Activated T-cell treated with anti-CD3 and anti-CD28 coated beads, Interleukin-2, amount 50 U/mL, for 4 hours (primary cell): Measurements from ENCODE around the gene MSL3B.

Experiments
- ATAC-seq, 2 donors: fragments of 200-7000 bp; cut with Tn5 transposase; one replicate each; pipeline ENCODE4 v1.10.0; 2021
- DNase-seq: peaks from one replicate; pipeline ENCODE4 v3.0.0-alpha.2; 2020
- H3K27me3 Mint-ChIP-seq: one replicate; pipeline ENCODE4 v1.8.0; 2021; ENCODE audit warnings: low read depth, mixed read lengths
- H3K36me3 Mint-ChIP-seq: one replicate; pipeline ENCODE4 v1.8.0; 2022; ENCODE audit warnings: mixed read lengths; ENCODE audit not compliant: insufficient read depth
- H3K4me1 Mint-ChIP-seq: one replicate; pipeline ENCODE4 v1.8.0; 2021; ENCODE audit warnings: low read depth, mixed read lengths
- H3K4me3 Mint-ChIP-seq: one replicate; pipeline ENCODE4 v1.8.0; 2021; ENCODE audit warnings: mild to moderate bottlenecking, moderate library complexity, mixed read lengths
- H3K9me3 Mint-ChIP-seq: one replicate; pipeline ENCODE4 v1.8.0; 2021; ENCODE audit warnings: mixed read lengths

The MSL3B gene

DNA sequence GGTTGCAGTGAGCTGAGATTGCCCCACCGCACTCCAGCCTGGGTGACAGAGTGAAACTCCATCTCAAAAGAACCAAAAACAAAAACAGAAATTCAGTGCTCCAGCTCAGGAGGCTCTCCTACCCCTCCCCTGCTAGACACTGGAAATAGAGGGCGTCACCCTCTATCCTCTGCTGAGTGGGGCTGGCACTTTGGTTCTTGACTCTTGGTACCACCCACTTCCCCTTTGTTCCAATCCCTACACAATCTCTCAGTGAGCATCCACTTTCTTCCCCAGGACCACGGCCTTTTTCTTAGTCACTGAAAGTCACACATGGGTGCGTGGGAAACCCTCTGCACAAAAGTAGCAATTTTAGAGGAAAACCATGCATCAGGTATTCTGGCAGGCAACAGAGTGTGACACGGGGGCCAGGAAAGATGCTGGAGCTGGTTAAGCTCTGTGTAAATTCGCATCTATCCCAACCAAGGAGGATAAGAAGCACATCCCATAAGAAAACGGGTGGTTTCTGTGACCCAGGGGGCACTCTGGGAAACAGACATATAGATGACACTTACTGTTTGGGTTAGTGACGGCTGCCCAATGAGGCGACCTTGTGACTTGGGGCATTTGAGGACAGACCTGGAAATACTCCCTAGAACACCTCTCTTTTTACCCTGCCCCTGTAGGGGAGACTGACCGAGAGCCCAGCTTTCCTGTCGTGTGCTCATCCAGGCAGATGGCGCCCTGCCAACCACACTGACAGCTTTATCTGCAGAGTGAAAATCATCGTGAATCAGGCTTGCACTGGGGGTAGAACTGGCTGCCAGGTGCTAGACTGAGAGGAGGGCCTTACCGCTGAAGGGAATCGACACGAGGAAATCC lies 21.6 kb downstream of the MSL3B start:
- Mint-ChIP-seq H3K4me1 (no peaks in the 10 kb centered on the region), H3K36me3 (no peaks in the 10 kb centered on the region), H3K9me3 (no peaks in the 10 kb centered on the region), H3K27me3 (no peaks in the 10 kb centered on the region), H3K4me3 (no peak overlapping the region)
- no peak for DNase-seq
- no peak for ATAC-seq

DNA sequence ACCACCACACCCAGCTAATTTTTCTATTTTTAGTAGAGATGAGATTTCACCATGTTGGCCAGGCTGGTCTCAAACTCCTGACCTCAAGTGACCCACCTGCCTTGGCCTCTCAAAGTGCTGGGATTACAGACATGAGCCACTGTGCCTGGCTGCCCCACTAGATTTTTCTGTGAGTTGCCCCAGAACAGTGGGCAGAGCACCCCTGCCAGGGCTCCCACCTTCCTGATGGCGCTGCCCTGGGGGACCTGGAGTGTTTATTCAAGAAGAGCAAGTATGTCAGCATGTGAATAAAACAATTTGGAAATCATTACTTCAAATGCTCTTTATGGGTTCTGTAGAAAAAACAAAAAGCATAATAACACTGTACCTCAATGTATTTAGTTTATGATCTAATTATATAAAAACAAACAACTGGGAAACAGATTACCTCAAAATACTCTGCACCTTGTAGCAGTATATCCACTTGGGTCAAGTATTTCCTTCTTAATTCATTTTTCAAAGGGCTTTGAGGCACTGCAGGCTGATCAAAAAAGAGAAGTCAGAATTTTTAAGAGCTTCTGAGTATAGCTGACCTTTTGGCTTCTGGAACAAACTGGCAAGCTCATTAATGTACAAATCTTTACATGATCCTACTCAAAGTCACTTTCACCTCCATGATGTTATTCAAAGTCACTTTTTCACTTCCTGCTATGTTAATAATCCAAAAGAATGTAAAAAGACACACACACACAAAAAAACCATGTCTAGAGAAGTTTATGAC lies 22.7 kb downstream of the MSL3B start:
- no peaks in the 10 kb centered on the region for H3K36me3 Mint-ChIP-seq
- H3K9me3 Mint-ChIP-seq = no peaks in the 10 kb centered on the region
- DNase-seq = no peak
- no peaks in the 10 kb centered on the region for H3K4me1 Mint-ChIP-seq
- ATAC-seq = no peak
- no peaks in the 10 kb centered on the region for H3K27me3 Mint-ChIP-seq
- no peak overlapping the region for H3K4me3 Mint-ChIP-seq

DNA sequence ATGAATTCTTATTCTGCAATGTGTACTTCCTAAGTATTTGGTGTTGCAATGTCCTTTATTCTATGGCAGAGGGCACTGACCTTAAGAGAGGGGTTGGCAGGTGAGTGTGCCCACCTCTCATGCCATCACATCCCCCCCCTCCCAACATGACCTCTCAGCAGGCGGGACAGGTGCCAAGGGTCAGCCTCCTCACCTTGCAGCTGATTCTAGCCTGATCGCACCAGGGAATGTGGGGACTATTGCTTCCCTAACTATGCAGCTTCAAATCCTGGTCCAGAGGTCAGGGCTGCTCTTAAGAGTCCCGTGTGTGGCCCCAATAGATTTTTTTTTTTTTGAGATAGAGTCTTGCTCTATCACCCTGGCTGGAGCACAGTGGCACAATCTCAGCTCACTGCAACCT lies 23.4 kb downstream of the MSL3B start:
- no peak for ATAC-seq
- Mint-ChIP-seq H3K4me3 (no peak overlapping the region), H3K36me3 (no peaks in the 10 kb centered on the region), H3K9me3 (no peaks in the 10 kb centered on the region), H3K27me3 (no peaks in the 10 kb centered on the region), H3K4me1 (no peaks in the 10 kb centered on the region)
- DNase-seq = no peak

DNA sequence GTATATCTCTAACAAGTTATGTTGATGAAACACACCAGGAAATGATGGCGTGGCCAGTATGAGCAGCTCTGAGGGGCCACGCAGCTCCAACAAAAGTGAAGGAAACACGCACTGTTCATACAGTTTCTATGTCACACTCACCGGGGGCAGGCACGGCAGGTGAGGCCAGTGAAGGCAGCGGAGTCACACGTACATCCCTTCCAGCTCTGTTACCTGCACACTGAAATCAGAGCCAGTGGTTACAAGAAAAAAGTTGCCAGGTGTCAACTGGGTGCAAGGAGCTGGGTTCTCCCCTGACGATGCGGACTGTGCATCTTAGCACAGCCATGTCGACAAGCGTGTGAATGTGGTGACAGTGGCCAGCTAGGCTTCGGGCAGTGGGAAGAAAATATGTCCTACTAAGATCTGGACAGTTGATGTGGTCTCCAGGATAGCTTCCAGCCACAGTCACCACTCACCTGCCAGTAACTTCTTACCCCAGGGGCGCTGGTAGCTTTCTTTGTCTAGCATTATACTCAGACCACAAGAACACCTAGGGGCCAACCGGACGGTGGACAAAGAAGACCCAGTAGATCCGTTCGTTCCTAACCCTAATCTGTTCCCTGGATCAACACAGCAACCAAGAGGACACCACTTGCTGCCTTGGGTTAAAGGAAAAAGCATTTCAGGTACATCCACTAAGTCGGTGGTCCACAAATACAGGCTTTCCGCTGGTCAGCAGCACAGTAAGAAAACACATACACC lies 23.9 kb downstream of the MSL3B start:
- Mint-ChIP-seq H3K4me3 (no peak overlapping the region), H3K27me3 (no peaks in the 10 kb centered on the region), H3K9me3 (no peaks in the 10 kb centered on the region), H3K4me1 (no peaks in the 10 kb centered on the region), H3K36me3 (no peaks in the 10 kb centered on the region)
- DNase-seq (no peak), ATAC-seq (no peak)

DNA sequence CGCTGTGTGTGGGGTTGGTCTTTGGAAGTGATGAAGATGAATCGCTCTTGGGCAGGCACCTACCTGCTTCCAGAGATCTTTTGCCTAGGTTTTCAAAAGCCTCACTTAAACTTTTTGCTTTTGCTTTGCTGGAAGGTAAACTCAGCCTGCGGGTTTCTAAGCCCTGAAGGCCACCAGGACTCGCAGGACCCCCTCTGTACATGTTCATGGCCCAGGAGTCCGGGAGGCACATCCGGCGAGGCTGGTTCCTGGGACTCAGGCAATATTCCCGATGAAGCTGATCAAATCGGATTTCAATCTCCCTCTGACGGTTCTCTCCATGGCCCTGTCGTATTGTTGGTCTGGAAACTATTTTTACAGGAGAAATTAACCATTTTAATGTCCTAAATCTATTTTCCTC lies 27.0 kb downstream of the MSL3B start:
- no peak for DNase-seq
- no peaks in the 10 kb centered on the region for H3K9me3 Mint-ChIP-seq
- H3K36me3 Mint-ChIP-seq = no peaks in the 10 kb centered on the region
- H3K27me3 Mint-ChIP-seq = no peaks in the 10 kb centered on the region
- no peak for ATAC-seq
- H3K4me3 Mint-ChIP-seq = no peak overlapping the region
- H3K4me1 Mint-ChIP-seq = peaks cover 4% of the 10 kb centered on the region

DNA sequence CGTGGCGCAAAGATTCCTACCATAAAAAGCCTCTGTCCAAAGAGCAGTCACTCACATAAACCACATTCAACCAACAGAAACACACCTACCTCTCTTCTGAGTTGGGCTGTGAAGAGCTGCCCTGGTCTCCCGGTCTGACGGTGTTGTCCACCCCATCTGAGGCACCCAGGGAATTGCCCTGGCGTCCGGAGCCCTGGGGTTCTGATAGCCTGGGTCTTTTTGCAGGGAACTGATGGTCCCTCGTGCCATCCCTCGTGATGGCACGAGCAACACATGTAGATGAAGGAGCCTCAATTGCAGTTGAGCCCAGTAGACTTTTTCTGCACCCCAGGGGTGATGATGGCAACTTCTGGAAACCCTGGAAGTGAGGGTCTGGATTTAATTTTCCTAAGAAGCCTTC lies 27.7 kb downstream of the MSL3B start:
- DNase-seq = no peak
- Mint-ChIP-seq H3K36me3 (no peaks in the 10 kb centered on the region), H3K4me1 (peaks cover 4% of the 10 kb centered on the region), H3K27me3 (no peaks in the 10 kb centered on the region), H3K9me3 (no peaks in the 10 kb centered on the region), H3K4me3 (no peak overlapping the region)
- no peak for ATAC-seq

DNA sequence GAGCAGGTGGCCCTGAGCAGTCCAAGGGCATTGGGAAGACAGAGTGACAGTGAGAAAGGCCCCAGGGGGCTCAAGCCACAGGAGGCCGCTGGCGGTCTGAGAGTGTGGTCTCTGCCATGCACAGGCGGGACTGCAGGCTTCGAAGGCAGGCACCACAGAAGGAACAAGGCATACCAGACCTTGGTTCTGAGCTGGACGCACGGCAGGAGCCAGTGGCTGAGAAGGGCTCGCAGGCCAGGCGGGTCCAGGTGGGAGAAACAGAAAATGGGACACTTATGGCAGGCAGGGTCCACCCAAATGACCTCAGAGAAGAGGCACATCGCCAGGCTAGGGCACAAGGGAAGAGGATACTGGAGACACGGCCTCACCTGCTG lies 28.8 kb downstream of the MSL3B start:
- peaks cover 4% of the 10 kb centered on the region for H3K4me1 Mint-ChIP-seq
- ATAC-seq = no peak
- H3K36me3 Mint-ChIP-seq = no peaks in the 10 kb centered on the region

DNA sequence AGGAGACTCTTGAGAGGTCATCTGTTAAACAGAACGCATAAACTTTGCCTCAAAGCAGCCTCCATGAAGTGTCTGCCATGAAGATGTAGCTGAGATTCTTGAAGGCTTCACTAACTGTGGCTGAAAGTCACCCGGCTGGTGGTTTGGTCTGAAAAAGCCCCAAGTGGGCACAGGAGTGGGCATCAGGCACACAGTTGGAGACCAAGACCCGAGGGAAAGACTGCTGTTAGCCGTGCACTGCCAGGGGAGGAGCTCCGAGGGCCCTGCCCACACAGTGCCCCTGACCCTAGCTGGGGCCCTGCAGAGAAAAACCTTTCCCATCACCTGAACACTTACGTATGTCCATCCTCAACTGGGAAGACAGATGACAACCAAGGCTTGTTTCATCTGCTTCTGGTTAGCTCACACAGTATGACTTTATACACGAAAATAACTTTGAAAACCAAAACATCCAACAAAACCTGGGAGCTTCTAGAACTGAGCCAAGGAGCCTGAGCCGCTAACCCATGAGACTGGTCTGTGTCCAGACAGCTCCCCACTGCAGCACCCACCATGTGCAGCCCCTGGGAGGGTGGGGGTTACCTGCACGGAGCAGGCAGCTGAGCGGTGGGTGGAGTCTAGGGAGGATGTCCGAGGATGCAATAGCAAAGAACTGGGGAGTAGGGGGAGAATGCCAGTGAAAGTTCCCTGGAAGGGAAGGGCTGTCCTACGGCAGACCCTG lies 29.3 kb downstream of the MSL3B start:
- Mint-ChIP-seq H3K4me1 (peaks cover 4% of the 10 kb centered on the region), H3K9me3 (no peaks in the 10 kb centered on the region), H3K36me3 (no peaks in the 10 kb centered on the region), H3K27me3 (no peaks in the 10 kb centered on the region), H3K4me3 (no peak overlapping the region)
- ATAC-seq (no peak), DNase-seq (no peak)

More for the DNA sequence above, 28.8 kb downstream of the MSL3B start:
- H3K9me3 Mint-ChIP-seq = no peaks in the 10 kb centered on the region
- no peaks in the 10 kb centered on the region for H3K27me3 Mint-ChIP-seq
- no peak overlapping the region for H3K4me3 Mint-ChIP-seq
- no peak for DNase-seq

DNA sequence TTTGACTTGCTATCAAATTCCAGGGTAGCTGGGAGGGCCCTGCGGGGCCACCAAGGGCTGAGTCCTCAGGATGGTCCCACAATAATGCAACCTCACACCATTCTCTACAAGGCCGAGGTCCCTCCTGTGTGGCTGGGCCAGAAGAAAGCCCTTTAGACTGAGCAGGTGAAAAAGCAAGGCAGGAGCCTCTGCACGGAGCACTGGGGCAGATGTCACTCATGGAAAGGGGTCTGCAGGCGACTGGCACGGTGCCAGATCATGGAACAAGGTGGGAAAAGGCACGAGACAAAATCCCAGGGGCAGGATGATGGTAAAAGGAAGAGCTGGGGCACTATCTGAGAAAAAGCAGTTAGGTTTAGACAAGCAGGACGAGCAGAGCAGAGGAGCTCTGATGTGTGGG lies 29.9 kb downstream of the MSL3B start:
- Mint-ChIP-seq H3K9me3 (no peaks in the 10 kb centered on the region), H3K36me3 (no peaks in the 10 kb centered on the region), H3K4me1 (peaks cover 4% of the 10 kb centered on the region), H3K27me3 (no peaks in the 10 kb centered on the region), H3K4me3 (no peak overlapping the region)
- DNase-seq (no peak), ATAC-seq (no peak)

DNA sequence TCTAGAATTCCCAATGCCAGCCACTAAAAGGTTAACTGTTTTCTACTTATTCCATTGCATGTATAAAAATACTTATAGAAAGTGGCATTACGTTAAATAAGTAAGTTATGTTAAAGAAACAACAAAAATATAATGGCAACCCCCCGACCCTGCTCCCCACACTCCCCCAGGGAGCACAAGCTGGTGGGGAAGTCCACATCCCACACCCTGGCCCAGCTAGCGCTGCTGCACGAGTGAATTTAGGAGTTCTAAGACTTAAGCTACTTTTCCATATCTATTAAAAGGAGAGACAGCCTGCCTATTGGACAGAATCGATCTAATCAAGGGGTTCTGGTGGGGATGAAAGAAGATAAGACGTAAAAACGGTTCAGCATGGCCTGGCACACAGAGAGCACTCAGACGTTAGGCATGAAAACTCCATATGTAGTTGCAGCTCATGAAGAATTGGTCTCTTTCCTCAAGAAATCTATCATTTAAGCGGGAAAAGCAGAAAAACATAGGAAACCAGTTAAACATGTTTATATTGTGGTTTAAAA lies 30.4 kb downstream of the MSL3B start:
- H3K36me3 Mint-ChIP-seq = no peaks in the 10 kb centered on the region
- ATAC-seq = no peak
- H3K9me3 Mint-ChIP-seq = no peaks in the 10 kb centered on the region
- no peaks in the 10 kb centered on the region for H3K27me3 Mint-ChIP-seq
- DNase-seq = no peak
- H3K4me3 Mint-ChIP-seq = no peak overlapping the region
- H3K4me1 Mint-ChIP-seq = peaks cover 4% of the 10 kb centered on the region

DNA sequence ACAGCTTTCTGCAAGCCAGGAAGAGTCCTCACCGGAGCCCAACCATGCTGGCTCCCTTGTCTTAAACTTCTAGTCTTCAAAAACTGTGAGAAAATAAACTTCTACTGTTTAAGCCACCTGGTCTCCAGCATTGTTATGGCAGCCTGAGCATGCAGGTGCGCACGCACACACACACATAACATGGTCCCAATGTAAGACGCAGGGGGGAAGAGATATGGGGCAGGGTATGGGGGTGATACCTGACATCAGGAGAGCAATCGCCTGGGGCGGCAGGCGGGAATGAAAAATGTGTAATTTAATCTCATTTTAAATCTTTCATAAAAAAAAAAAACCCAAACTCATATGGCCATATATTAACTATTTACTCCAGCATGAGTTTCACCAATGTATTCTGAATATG lies 31.8 kb downstream of the MSL3B start:
- H3K9me3 Mint-ChIP-seq = no peaks in the 10 kb centered on the region
- DNase-seq = no peak
- no peak overlapping the region for H3K4me3 Mint-ChIP-seq
- H3K4me1 Mint-ChIP-seq = peaks cover 4% of the 10 kb centered on the region
- no peak for ATAC-seq
- no peaks in the 10 kb centered on the region for H3K27me3 Mint-ChIP-seq
- no peaks in the 10 kb centered on the region for H3K36me3 Mint-ChIP-seq

DNA sequence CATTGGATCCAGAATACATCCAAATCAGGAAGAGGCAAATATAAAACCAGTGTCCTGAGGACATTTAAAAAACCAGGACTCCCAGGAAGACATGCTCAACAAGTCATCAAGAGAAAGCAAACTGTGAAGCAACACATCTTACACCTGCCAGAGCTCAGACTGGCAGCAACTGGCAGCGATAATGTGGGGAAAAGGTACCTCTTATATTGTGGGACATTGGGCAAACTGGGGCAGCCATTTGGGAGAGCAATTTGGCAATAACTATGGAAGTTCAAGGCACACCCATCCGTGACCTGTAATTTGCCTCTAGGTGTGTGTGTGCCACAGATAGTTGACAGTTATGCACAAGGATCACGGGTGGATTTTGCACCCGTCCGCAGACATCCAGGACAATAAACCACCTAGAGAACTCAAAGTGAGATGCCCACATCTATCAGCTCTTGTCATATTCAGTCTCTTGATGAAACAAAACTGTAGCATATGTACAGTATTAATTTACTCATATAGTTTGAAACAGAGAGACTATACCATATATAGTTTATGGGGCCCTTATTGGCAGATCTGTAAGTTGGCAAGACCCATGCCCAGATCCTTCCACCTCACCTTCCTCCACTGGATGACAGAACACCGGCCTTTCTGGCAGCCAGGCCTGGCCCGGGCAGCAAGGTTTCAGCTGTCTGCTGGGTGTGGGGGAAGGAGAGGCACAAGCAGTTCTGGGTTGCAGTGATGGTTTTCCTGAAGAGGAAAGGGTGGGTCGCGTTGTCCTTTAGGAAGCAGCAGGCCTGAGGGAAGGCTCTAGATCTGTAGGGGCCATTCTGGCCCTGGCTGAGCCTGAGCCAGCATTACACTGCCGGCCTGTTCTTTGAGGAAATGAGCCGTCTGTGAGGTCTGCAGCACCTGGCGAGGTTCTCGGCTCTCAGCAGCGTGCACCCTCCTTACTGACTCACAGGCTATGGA lies 32.7 kb downstream of the MSL3B start:
- Mint-ChIP-seq H3K9me3 (no peaks in the 10 kb centered on the region), H3K4me1 (peaks cover 4% of the 10 kb centered on the region), H3K27me3 (no peaks in the 10 kb centered on the region), H3K36me3 (no peaks in the 10 kb centered on the region), H3K4me3 (no peak overlapping the region)
- DNase-seq = no peak
- ATAC-seq = no peak

DNA sequence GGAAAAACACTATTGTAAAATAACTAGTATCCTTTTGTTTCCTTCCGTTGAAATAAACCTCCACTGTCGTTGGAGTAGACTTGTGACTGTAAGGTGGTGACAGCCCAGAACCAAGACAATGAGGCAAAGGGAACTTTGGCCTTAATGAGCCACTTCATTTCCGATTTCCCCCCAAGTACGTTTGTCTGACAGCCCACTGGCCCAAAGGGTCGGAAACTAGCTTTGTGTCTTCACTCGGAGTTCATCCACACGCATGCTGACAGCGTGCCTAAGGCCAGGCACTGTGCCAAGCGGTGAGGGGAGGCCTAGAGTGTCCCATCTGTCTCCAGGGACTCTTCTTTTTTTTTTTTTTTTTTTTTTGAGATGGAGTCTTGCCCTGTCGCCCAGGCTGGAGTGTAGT lies 34.8 kb downstream of the MSL3B start:
- Mint-ChIP-seq H3K4me3 (no peak overlapping the region), H3K9me3 (no peaks in the 10 kb centered on the region), H3K36me3 (no peaks in the 10 kb centered on the region), H3K4me1 (peaks cover 3% of the 10 kb centered on the region), H3K27me3 (no peaks in the 10 kb centered on the region)
- DNase-seq (no peak), ATAC-seq (no peak)
